ENCODE data around the gene TNIP2. TPM values are rescaled to one million over a fixed set of nuclear protein-coding genes. Genes with fewer than 3 reads are reported as not detected.

TNIP2 gene
- total and polyA plus RNA-seq, 8 donors = 18.7 to 194 (median 40.0) TPM

- Histone ChIP-seq H3K4me1 (peaks cover 3 to 7% (median 3%) of the 10 kb centered on the region in 4 donors), H3K36me3 (peaks cover 79 to 100% (median 100%) of the 10 kb centered on the region in 4 donors), H3K27me3 (no peaks in the 10 kb centered on the region), H3K4me3 (no peak overlapping the region), H3K9me3 (no peaks in the 10 kb centered on the region), H3K27ac (no peak overlapping the region)
- TF ChIP-seq POLR2A (IDR thresholded peaks at IDR 0.05) (no peak), POLR2AphosphoS5 (IDR thresholded peaks at IDR 0.05) (no peak), CTCF (IDR thresholded peaks at IDR 0.05) (no peak), EP300 (IDR thresholded peaks at IDR 0.05) (no peak)
- WGBS, 5 donors = 81 to 91% (median 85%) methylated on average over 1 of the region's 1 CpG
- intact Hi-C loops (cut with DNase I; ENCODE audit: low total_unique reads) = no loop called here
- no peak for DNase-seq
These were observed 57.6 kb downstream of the TNIP2 start for GRCh38 chr4:2698504-2698903.

- H3K4me3 ChIP-seq = no peak overlapping the region
- H3K27me3 ChIP-seq = no peaks in the 10 kb centered on the region
- DNase-seq = peak in 1 of 2 donors; percentile 41
- no peak for TF ChIP-seq EP300 (IDR thresholded peaks at IDR 0.05)
- TF ChIP-seq CTCF (IDR thresholded peaks at IDR 0.05) = no peak
- no peak for TF ChIP-seq POLR2A (IDR thresholded peaks at IDR 0.05)
- TF ChIP-seq POLR2AphosphoS5 (IDR thresholded peaks at IDR 0.05) = no peak
- 50 to 71% (median 56%) methylated on average over 6 to 8 of the region's 8 CpGs for WGBS, 5 donors
- no peak overlapping the region for H3K27ac ChIP-seq
- no peaks in the 10 kb centered on the region for H3K9me3 ChIP-seq
- peaks cover 80 to 100% (median 100%) of the 10 kb centered on the region in 4 donors for H3K36me3 ChIP-seq
- peaks cover 0 to 7% (median 3%) of the 10 kb centered on the region in 4 donors for H3K4me1 ChIP-seq
- intact Hi-C loops (cut with DNase I; ENCODE audit: low total_unique reads) = no loop called here
These were observed 58.1 kb downstream of the TNIP2 start for GRCh38 chr4:2697995-2698414.

DNA sequence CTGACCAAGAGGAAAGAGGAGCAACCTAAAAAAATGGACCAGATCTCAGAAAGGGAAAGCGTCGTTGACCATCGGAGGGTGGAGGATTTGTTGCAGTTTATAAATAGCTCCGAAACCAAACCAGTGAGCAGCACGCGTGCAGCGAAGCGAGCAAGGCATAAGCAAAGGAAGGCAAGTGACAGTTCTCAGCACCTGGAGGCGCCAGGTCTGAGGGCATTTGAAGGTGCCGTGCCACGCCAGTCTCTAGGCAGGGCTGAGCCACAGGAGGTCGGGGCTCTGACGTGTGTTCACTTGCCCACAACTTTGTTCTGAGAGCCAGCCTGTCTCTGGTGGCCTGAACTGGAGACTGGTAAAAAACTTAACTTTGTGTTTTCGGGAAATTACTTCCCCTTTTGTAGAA is 59.7 kb downstream of the TNIP2 start:
- no peaks in the 10 kb centered on the region for H3K9me3 ChIP-seq
- no peak for DNase-seq
- H3K4me1 ChIP-seq = peaks cover 0 to 7% (median 1%) of the 10 kb centered on the region in 4 donors
- H3K4me3 ChIP-seq = no peak overlapping the region
- intact Hi-C loops (cut with DNase I; ENCODE audit: low total_unique reads) = no loop called here
- WGBS, 5 donors = 83 to 92% (median 89%) methylated on average over 14 of the region's 14 CpGs
- TF ChIP-seq CTCF (IDR thresholded peaks at IDR 0.05) (no peak), POLR2AphosphoS5 (IDR thresholded peaks at IDR 0.05) (no peak), EP300 (IDR thresholded peaks at IDR 0.05) (no peak), POLR2A (IDR thresholded peaks at IDR 0.05) (no peak)
- H3K27me3 ChIP-seq = no peaks in the 10 kb centered on the region
- no peak overlapping the region for H3K27ac ChIP-seq
- peaks cover 71 to 100% (median 100%) of the 10 kb centered on the region in 4 donors for H3K36me3 ChIP-seq

DNA sequence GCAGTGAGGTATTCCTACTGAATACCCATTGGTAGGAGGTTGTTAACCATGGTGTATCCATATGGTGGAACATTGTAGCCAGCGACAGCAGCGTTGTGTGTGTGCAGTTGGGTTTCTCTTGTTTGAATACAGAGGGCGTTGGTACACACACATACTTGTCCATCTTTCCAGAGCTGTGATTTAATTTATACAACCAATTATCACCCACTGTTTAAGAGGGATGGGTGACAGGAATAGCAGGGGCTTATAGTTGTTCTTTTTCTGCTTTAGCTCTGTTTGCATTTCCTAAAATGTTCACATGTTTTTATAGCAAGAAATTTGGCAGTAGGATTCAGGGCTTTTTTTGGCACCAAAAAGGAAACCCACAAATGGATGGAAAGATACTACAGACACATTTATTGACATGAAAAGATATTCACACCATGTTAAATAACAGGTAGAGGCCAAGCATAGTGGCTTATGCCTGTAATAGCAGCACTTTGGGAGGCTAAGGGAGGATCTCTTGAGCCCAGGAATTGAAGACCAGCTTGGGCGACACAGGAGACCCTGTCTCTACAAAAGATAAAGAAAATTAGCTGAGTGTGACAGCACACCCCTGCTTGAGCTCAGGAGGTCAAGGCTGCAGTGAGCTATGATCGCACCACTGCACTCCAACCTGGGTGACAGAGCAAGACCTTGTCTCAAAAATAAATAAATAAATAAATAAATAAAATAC is 60.6 kb downstream of the TNIP2 start:
- H3K4me3 ChIP-seq = no peak overlapping the region
- no peaks in the 10 kb centered on the region for H3K27me3 ChIP-seq
- TF ChIP-seq CTCF (IDR thresholded peaks at IDR 0.05) (no peak), POLR2A (IDR thresholded peaks at IDR 0.05) (no peak), POLR2AphosphoS5 (IDR thresholded peaks at IDR 0.05) (no peak), EP300 (IDR thresholded peaks at IDR 0.05) (no peak)
- H3K27ac ChIP-seq = no peak overlapping the region
- H3K36me3 ChIP-seq = peaks cover 78 to 100% (median 100%) of the 10 kb centered on the region in 4 donors
- intact Hi-C loops (cut with DNase I; ENCODE audit: low total_unique reads) = no loop called here
- DNase-seq = no peak
- H3K9me3 ChIP-seq = no peaks in the 10 kb centered on the region
- WGBS, 5 donors = 86 to 92% (median 89%) methylated on average over 5 of the region's 5 CpGs
- peaks cover 0 to 7% (median 1%) of the 10 kb centered on the region in 4 donors for H3K4me1 ChIP-seq
